ENCODE measurements around the gene SMIM12.

GRCh38 chr1:34852677-34853217 lies 6.8 kb downstream of the SMIM12 start:
- TF ChIP-seq GATA2 (IDR thresholded peaks at IDR 0.05; ENCODE audit: low read depth, low read length) (peak; percentile 15; the same call in 1 of the 2 replicates), GATA3 (IDR thresholded peaks at IDR 0.05; ENCODE audit: low read depth, low read length) (no peak)
